ENCODE results near the gene GCN1.

The GCN1 gene

GRCh38 chr12:120190985-120191480 is 3.5 kb downstream of the GCN1 start:
- TF ChIP-seq ZNF274 (IDR thresholded peaks at IDR 0.05; ENCODE audit: low read depth, low read length): no peak
- H3K4me3 ChIP-seq (ENCODE audit: low read length): no peak overlapping the region

GRCh38 chr12:120190386-120190785 is 4.1 kb downstream of the GCN1 start:
- no peak overlapping the region for H3K4me3 ChIP-seq (ENCODE audit: low read length)
- no peak for TF ChIP-seq ZNF274 (IDR thresholded peaks at IDR 0.05; ENCODE audit: low read depth, low read length)

- no peak overlapping the region for H3K4me3 ChIP-seq (ENCODE audit: low read length)
- TF ChIP-seq ZNF274 (IDR thresholded peaks at IDR 0.05; ENCODE audit: low read depth, low read length): no peak
Measured at GRCh38 chr12:120186654-120187053, 7.9 kb downstream of the GCN1 start.

GRCh38 chr12:120183211-120183631 is 11.3 kb downstream of the GCN1 start:
- no peak overlapping the region for H3K4me3 ChIP-seq (ENCODE audit: low read length)
- TF ChIP-seq ZNF274 (IDR thresholded peaks at IDR 0.05; ENCODE audit: low read depth, low read length): no peak

- no peak overlapping the region for H3K4me3 ChIP-seq (ENCODE audit: low read length)
- TF ChIP-seq ZNF274 (IDR thresholded peaks at IDR 0.05; ENCODE audit: low read depth, low read length): no peak
Measured at GRCh38 chr12:120181991-120182631, 12.4 kb downstream of the GCN1 start.

GRCh38 chr12:120180975-120181374 is 13.5 kb downstream of the GCN1 start:
- H3K4me3 ChIP-seq (ENCODE audit: low read length): no peak overlapping the region
- TF ChIP-seq ZNF274 (IDR thresholded peaks at IDR 0.05; ENCODE audit: low read depth, low read length): no peak

GRCh38 chr12:120175537-120175936 is 19.0 kb downstream of the GCN1 start:
- H3K4me3 ChIP-seq (ENCODE audit: low read length): no peak overlapping the region
- TF ChIP-seq ZNF274 (IDR thresholded peaks at IDR 0.05; ENCODE audit: low read depth, low read length): no peak

- no peak overlapping the region for H3K4me3 ChIP-seq (ENCODE audit: low read length)
- no peak for TF ChIP-seq ZNF274 (IDR thresholded peaks at IDR 0.05; ENCODE audit: low read depth, low read length)
Measured at GRCh38 chr12:120175062-120175461, 19.5 kb downstream of the GCN1 start.

GRCh38 chr12:120172053-120172452 is 22.5 kb downstream of the GCN1 start:
- H3K4me3 ChIP-seq (ENCODE audit: low read length): no peak overlapping the region
- no peak for TF ChIP-seq ZNF274 (IDR thresholded peaks at IDR 0.05; ENCODE audit: low read depth, low read length)

- H3K4me3 ChIP-seq (ENCODE audit: low read length): no peak overlapping the region
- TF ChIP-seq ZNF274 (IDR thresholded peaks at IDR 0.05; ENCODE audit: low read depth, low read length): no peak
Measured at GRCh38 chr12:120170631-120171030, 23.9 kb downstream of the GCN1 start.

- TF ChIP-seq ZNF274 (IDR thresholded peaks at IDR 0.05; ENCODE audit: low read depth, low read length): no peak
- no peak overlapping the region for H3K4me3 ChIP-seq (ENCODE audit: low read length)
Measured at GRCh38 chr12:120169946-120170345, 24.6 kb downstream of the GCN1 start.

GRCh38 chr12:120168337-120168736 is 26.2 kb downstream of the GCN1 start:
- no peak for TF ChIP-seq ZNF274 (IDR thresholded peaks at IDR 0.05; ENCODE audit: low read depth, low read length)
- H3K4me3 ChIP-seq (ENCODE audit: low read length): no peak overlapping the region

- TF ChIP-seq ZNF274 (IDR thresholded peaks at IDR 0.05; ENCODE audit: low read depth, low read length): no peak
- no peak overlapping the region for H3K4me3 ChIP-seq (ENCODE audit: low read length)
Measured at GRCh38 chr12:120167529-120168095, 26.9 kb downstream of the GCN1 start.

GRCh38 chr12:120164293-120164692 is 30.2 kb downstream of the GCN1 start:
- TF ChIP-seq ZNF274 (IDR thresholded peaks at IDR 0.05; ENCODE audit: low read depth, low read length): no peak

GRCh38 chr12:120162763-120163162 is 31.8 kb downstream of the GCN1 start:
- TF ChIP-seq ZNF274 (IDR thresholded peaks at IDR 0.05; ENCODE audit: low read depth, low read length): no peak
- H3K4me3 ChIP-seq (ENCODE audit: low read length): no peak overlapping the region

More at GRCh38 chr12:120164293-120164692, 30.2 kb downstream of the GCN1 start:
- H3K4me3 ChIP-seq (ENCODE audit: low read length): no peak overlapping the region
